ENCODE measurements around the gene SYT9.

DNA sequence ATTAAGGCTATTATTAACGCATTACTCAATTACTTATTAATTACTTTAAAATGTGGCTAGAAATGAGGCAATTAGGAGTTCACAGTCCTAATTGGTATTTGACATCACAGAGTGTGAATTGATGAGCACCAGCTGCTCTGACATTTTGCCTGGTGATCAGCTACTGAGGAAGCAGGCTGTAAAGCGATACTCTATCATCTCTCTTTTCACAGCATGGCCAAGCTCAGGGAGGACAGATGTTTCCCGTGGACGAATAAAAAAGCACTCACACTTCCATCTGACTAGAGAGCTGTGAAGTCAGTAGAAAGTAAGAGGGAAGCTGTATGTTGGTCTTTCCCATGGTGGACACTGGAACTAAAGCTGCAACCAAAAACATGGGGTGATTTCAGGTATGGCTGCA, 29.1 kb upstream of the SYT9 start:
- TF ChIP-seq, protein P1, sequence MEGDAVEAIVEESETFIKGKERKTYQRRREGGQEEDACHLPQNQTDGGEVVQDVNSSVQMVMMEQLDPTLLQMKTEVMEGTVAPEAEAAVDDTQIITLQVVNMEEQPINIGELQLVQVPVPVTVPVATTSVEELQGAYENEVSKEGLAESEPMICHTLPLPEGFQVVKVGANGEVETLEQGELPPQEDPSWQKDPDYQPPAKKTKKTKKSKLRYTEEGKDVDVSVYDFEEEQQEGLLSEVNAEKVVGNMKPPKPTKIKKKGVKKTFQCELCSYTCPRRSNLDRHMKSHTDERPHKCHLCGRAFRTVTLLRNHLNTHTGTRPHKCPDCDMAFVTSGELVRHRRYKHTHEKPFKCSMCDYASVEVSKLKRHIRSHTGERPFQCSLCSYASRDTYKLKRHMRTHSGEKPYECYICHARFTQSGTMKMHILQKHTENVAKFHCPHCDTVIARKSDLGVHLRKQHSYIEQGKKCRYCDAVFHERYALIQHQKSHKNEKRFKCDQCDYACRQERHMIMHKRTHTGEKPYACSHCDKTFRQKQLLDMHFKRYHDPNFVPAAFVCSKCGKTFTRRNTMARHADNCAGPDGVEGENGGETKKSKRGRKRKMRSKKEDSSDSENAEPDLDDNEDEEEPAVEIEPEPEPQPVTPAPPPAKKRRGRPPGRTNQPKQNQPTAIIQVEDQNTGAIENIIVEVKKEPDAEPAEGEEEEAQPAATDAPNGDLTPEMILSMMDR (IDR thresholded peaks at IDR 0.05; ENCODE audit: low read depth, low read length): no peak
- TF ChIP-seq POLR2A (IDR thresholded peaks at IDR 0.05; ENCODE audit: extremely low read depth, insufficient read length) (no peak), MYC (IDR thresholded peaks at IDR 0.05; ENCODE audit: low read depth, low read length) (no peak)
- TF ChIP-seq, protein P2, sequence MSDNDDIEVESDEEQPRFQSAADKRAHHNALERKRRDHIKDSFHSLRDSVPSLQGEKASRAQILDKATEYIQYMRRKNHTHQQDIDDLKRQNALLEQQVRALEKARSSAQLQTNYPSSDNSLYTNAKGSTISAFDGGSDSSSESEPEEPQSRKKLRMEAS (IDR thresholded peaks at IDR 0.05; ENCODE audit: low read depth, low read length): no peak
